HCT116 (cell line): ENCODE data around the gene MEIS1. TPM values are rescaled to one million over a fixed set of nuclear protein-coding genes. Genes with fewer than 3 reads are reported as not detected.

Experiments used
- ATAC-seq: fragments of 200-7000 bp; cut with Tn5 transposase; 2 replicates; pipeline ENCODE4 v1.9.1; 2020; ENCODE audit warnings: mild to moderate bottlenecking, moderate library complexity
- BruUV-seq: library from RNA; stranded (reverse); fragments of 400-500 nt; replicated peaks from 2 replicates; lab custom pipeline; 2021; lab: Mats Ljungman, UMichigan
- CTCF ChIA-PET: fragments of 300-600 bp; sonication (Branson Sonifier 250); formaldehyde crosslinking; loops from one replicate; lab custom pipeline; 2021; ENCODE audit warnings: antibody characterized with exemption; lab: Charles Lee
- POLR2A ChIA-PET: fragments of 300-600, 350-600 bp; sonication (Branson Sonifier 250); formaldehyde crosslinking; loops from one replicate; lab custom pipeline; 2021; ENCODE audit warnings: antibody characterized with exemption; lab: Charles Lee
- RAD21 ChIA-PET, 2 experiments: fragments of 300-600 bp; sonication (Branson Sonifier 250); formaldehyde crosslinking; loops; one replicate each; lab custom pipeline; 2023; ENCODE audit warnings: low total read pairs in 2 of 2; ENCODE audit not compliant: uncharacterized antibody in 2 of 2, unreplicated experiment in 2 of 2, low non-redundant PET in 1 of 2; lab: Charles Lee
- DNase-seq: peaks from one replicate; pipeline ENCODE4 v3.0.0-alpha.2; 2010; ENCODE audit warnings: low read depth, low spot score
- H2AFZ ChIP-seq: fragments of 200-600 bp; shearing (Covaris generic), sonication (generic); 2 replicates; pipeline ENCODE4 v1.6.1; 2017; ENCODE audit warnings: low read depth, mixed run types, mixed read lengths, antibody characterized with exemption, low read length; ENCODE audit not compliant: poor library complexity, severe bottlenecking
- H3K27ac ChIP-seq: 2 replicates; pipeline ENCODE4 v1.5.1; 2012; ENCODE audit warnings: low read depth, low read length
- H3K27me3 ChIP-seq: fragments of 200-600 bp; sonication (generic); 2 replicates; pipeline ENCODE4 v1.6.1; 2016; ENCODE audit warnings: mixed run types, low read length, mixed read lengths; ENCODE audit not compliant: insufficient read depth
- H3K36me3 ChIP-seq, 2 experiments: fragments of 200-500 bp in 1 of 2; fragments of 200-600 bp in 1 of 2; sonication (Bioruptor generic) in 1 of 2; sonication (generic) in 1 of 2; 2 replicates each; pipeline versions ENCODE4 v1.5.1 to v1.6.1; 2014 to 2016; ENCODE audit warnings: low read length in 2 of 2, inconsistent platforms in 1 of 2, mixed read lengths in 1 of 2, mixed run types in 1 of 2; ENCODE audit not compliant: insufficient read depth in 2 of 2, control insufficient read depth in 1 of 2
- H3K4me1 ChIP-seq, 2 experiments: fragments of 200-600 bp in 1 of 2; sonication (generic) in 1 of 2; 2 replicates each; pipeline versions ENCODE4 v1.5.1 to v1.6.1; 2012 to 2017; ENCODE audit warnings: low read length in 2 of 2, inconsistent platforms in 1 of 2, mild to moderate bottlenecking in 1 of 2, mixed read lengths in 1 of 2, mixed run types in 1 of 2, moderate library complexity in 1 of 2; ENCODE audit not compliant: insufficient read depth in 2 of 2, control insufficient read depth in 1 of 2
- H3K4me2 ChIP-seq: fragments of 200-600 bp; sonication (generic); 2 replicates; pipeline ENCODE4 v1.6.1; 2017; ENCODE audit warnings: mixed run types, low read length, mixed read lengths
- H3K4me3 ChIP-seq, 2 experiments: fragments of 200-600 bp in 1 of 2; sonication (generic) in 1 of 2; replicated peaks in 1 of 2; 2 replicates each; pipeline ENCODE4 v1.5.1; 2011 to 2016; ENCODE audit warnings: low read length in 2 of 2, control low read depth in 1 of 2, low read depth in 1 of 2, mild to moderate bottlenecking in 1 of 2, mixed read lengths in 1 of 2, mixed run types in 1 of 2
- H3K79me2 ChIP-seq: fragments of 200-600 bp; sonication (generic); 2 replicates; pipeline ENCODE4 v1.6.1; 2017; ENCODE audit warnings: mild to moderate bottlenecking, mixed run types, low read length, moderate library complexity, mixed read lengths; ENCODE audit not compliant: insufficient read depth
- H3K9ac ChIP-seq: fragments of 200-600 bp; sonication (generic); 2 replicates; pipeline ENCODE4 v1.6.1; 2016; ENCODE audit warnings: low read length, mixed read lengths
- H3K9me2 ChIP-seq: fragments of 200-600 bp; sonication (generic), shearing (Covaris generic); 2 replicates; pipeline ENCODE4 v1.6.1; 2017; ENCODE audit warnings: mixed run types, mild to moderate bottlenecking, moderate library complexity; ENCODE audit not compliant: insufficient read depth
- H3K9me3 ChIP-seq, 2 experiments: fragments of 200-500 bp in 1 of 2; fragments of 200-600 bp in 1 of 2; sonication (Bioruptor generic) in 1 of 2; sonication (generic) in 1 of 2; 2 replicates each; pipeline ENCODE4 v1.6.1; 2014 to 2017; ENCODE audit warnings: low read length in 2 of 2, mixed read lengths in 2 of 2, inconsistent platforms in 1 of 2, low read depth in 1 of 2, mild to moderate bottlenecking in 1 of 2, mixed run types in 1 of 2, moderate library complexity in 1 of 2; ENCODE audit not compliant: control insufficient read depth in 1 of 2, insufficient read depth in 1 of 2
- H4K20me1 ChIP-seq: fragments of 200-600 bp; sonication (generic), shearing (Covaris generic); 2 replicates; pipeline ENCODE4 v1.6.1; 2017; ENCODE audit warnings: mixed run types, mild to moderate bottlenecking, moderate library complexity; ENCODE audit not compliant: insufficient read depth
- CEBPB ChIP-seq: IDR thresholded peaks from 2 replicates; pipeline ENCODE4 v1.6.1; 2012; ENCODE audit warnings: low read depth
- CTCF ChIP-seq, 3 experiments: fragments of 200-600 bp in 1 of 3; sonication (generic) in 1 of 3; IDR thresholded peaks in 2 of 3; conservative IDR thresholded peaks in 1 of 3; 2 replicates each; pipeline ENCODE4 v1.5.1; 2012 to 2017; ENCODE audit warnings: low read depth in 2 of 3, low read length in 2 of 3, antibody characterized with exemption in 1 of 3, borderline replicate concordance in 1 of 3, control low read depth in 1 of 3, mild to moderate bottlenecking in 1 of 3, mixed read lengths in 1 of 3, mixed run types in 1 of 3, moderate library complexity in 1 of 3; ENCODE audit not compliant: insufficient read depth in 1 of 3
- EGR1 ChIP-seq: IDR thresholded peaks from 2 replicates; pipeline ENCODE4 v1.6.1; 2012; ENCODE audit warnings: low read depth
- EZH2phosphoT487 ChIP-seq: fragments of 200-600 bp; IDR thresholded peaks from 2 replicates; pipeline ENCODE4 v1.6.1; 2018; ENCODE audit warnings: antibody characterized with exemption, borderline replicate concordance
- FOSL1 ChIP-seq: IDR thresholded peaks from 2 replicates; pipeline ENCODE4 v1.6.1; 2012; ENCODE audit warnings: low read depth
- JUND ChIP-seq: IDR thresholded peaks from 2 replicates; pipeline ENCODE4 v1.6.1; 2012
- POLR2A ChIP-seq: IDR thresholded peaks from 2 replicates; pipeline ENCODE4 v1.7.0; 2011; ENCODE audit warnings: borderline replicate concordance; ENCODE audit not compliant: insufficient read depth, insufficient read length; ENCODE audit errors: extremely low read depth
- SRF ChIP-seq: IDR thresholded peaks from 2 replicates; pipeline ENCODE4 v1.6.1; 2012; ENCODE audit warnings: low read depth
- YY1 ChIP-seq: IDR thresholded peaks from 2 replicates; pipeline ENCODE4 v1.6.1; 2011; ENCODE audit warnings: low read length, low read depth, moderate library complexity, mild to moderate bottlenecking; ENCODE audit not compliant: insufficient replicate concordance; ENCODE audit errors: extremely low read depth
- intact Hi-C: fragments of 100-400 bp; cut with micrococcal nuclease; formaldehyde crosslinking; loops from 2 replicates; pipeline ENCODE4 v1.10.0; 2022
- total RNA-seq: library from RNA; stranded (reverse); gene quantifications from one replicate; pipeline ENCODE4 v1.2.1, GENCODE V29; 2021; ENCODE audit not compliant: unreplicated experiment

The MEIS1 gene
- total RNA-seq, 1 experiment from 2014 or later: 0.32 TPM

GRCh38 chr2:66526180-66526579, 91.3 kb downstream of the MEIS1 start (continued):
- TF ChIP-seq FOSL1 (no peak), SRF (no peak), YY1 (no peak), EGR1 (no peak), POLR2A (no peak), CEBPB (no peak), JUND (no peak)

GRCh38 chr2:66528974-66529724, 94.2 kb downstream of the MEIS1 start:
- no peak overlapping the region for H3K27ac ChIP-seq
- intact Hi-C loops: no loop called here
- no peak overlapping the region for H3K4me2 ChIP-seq
- TF ChIP-seq POLR2A (no peak), CTCF (IDR thresholded peaks at IDR 0.05 in 2 of 3, conservative IDR thresholded peaks at IDR 0.05 in 1 of 3; ENCODE audit: borderline replicate concordance in 1 of 3, insufficient read depth in 1 of 3, low read depth in 2 of 3, low read length in 2 of 3) (no peak), EZH2phosphoT487 (no peak)
- TF ChIP-seq, all 23 proteins: peak for 0
- H2AFZ ChIP-seq: no peak overlapping the region
- ChIA-PET POLR2A (no interaction called here), RAD21 (no interaction called here), CTCF (no interaction called here)
- ATAC-seq (no peak), DNase-seq (no peak)
- H3K9ac ChIP-seq: no peak overlapping the region
- no peaks in the 10 kb centered on the region for H3K36me3 ChIP-seq
- no peaks in the 10 kb centered on the region for H4K20me1 ChIP-seq
- no peaks in the 10 kb centered on the region for H3K79me2 ChIP-seq
- no TSS peak for BruUV-seq
- H3K9me2 ChIP-seq: no peaks in the 10 kb centered on the region
- H3K4me1 ChIP-seq: no peaks in the 10 kb centered on the region
- no peaks in the 10 kb centered on the region for H3K27me3 ChIP-seq
- H3K4me3 ChIP-seq: no peak overlapping the region
- no peaks in the 10 kb centered on the region for H3K9me3 ChIP-seq
